ENCODE data around the gene OR4Q3.
"Not testable (repeated sequence)": the region's sequence is repeated elsewhere in the genome, so short reads cannot be mapped to it uniquely, and the experiment has no call there.

Gene OR4Q3

GRCh38 chr14:19743256-19743655, at the start of gene OR4Q3:
Gene OR4Q3, plus strand, starts transcription at chr14:19743571.
- DNase-seq = no peak

DNA sequence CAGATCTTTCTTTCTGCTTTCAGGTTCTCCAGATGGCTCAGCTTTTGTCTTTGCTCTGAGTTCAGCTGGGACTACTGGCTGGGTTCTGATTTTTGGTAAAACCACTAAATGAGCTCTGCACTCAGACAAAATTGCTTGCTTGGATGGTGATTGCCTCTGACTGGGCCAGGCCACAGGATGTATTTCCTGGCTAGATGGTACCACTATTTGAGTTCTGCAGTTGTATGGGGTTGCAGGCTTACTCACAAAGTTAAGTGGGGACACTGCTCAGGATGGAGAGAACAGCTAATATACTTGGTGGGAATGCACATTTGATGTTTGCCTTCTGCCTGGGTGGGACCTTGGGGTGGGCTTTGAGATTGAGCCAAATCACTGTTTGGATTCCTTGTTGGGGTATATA, 14.0 kb upstream of the OR4Q3 start:
- no peak for DNase-seq

GRCh38 chr14:19729763-19730162, 13.6 kb upstream of the OR4Q3 start:
- DNase-seq = no peak

- not testable (repeated sequence) for DNase-seq
These were observed 9.5 kb upstream of the OR4Q3 start for GRCh38 chr14:19733893-19734292.

GRCh38 chr14:19752316-19752715, 8.9 kb downstream of the OR4Q3 start:
- DNase-seq = not testable (repeated sequence)

DNA sequence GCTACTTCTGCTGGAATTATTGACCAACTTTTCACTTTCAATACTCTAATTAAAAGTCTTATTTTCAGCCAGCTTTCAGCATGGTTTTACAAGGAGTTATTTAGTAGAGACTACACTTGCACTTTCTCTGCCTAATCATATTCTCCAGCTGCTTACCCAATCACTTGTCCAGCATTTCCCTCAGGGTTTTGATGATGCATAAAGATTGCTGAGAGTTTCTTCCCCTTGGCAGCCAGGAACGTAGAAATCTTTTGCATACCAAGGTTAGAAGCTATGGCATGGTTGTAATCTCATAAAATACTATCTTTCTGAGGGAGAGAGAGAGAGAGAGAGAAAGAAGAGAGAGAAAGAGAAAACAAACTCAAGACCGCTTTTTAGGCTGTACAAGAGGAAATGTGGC, 10.8 kb downstream of the OR4Q3 start:
- no peak for DNase-seq

DNA sequence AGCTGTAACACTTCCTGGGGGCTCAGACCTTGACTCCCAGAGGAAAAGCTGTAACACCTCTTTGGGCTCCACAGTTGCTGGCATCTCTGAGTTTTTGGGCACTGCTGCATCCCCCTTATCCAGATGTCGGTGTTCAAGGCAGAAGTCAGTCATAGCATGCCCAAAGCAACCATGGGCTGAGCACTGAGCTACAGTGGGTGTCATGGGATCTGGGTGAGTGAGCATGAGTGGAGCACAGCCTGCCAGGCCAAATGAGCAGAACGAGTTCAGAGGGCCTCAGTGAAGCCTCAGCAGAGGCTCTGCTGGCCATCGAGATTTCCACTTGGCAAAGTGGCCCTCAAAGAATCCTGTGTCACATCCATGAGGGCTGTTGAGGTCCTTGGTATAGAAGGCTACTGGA, 28.1 kb downstream of the OR4Q3 start:
- DNase-seq = not testable (repeated sequence)

GRCh38 chr14:19771895-19772430, 28.6 kb downstream of the OR4Q3 start:
- no peak for DNase-seq

GRCh38 chr14:19772454-19772853, 29.1 kb downstream of the OR4Q3 start:
- DNase-seq = not testable (repeated sequence)

- DNase-seq = not testable (repeated sequence)
These were observed 29.8 kb downstream of the OR4Q3 start, which contains the start of gene OR4M1 for GRCh38 chr14:19773204-19773603. Gene OR4M1, plus strand, starts transcription at chr14:19773504. Its CDS starts 6,819 bp downstream, at chr14:19780323.

- DNase-seq = no peak
These were observed 32.2 kb downstream of the OR4Q3 start for GRCh38 chr14:19775587-19775986.

- DNase-seq = not testable (repeated sequence)
These were observed 42.5 kb downstream of the OR4Q3 start for GRCh38 chr14:19785848-19786247.

GRCh38 chr14:19787318-19787717, 43.9 kb downstream of the OR4Q3 start:
- DNase-seq = not testable (repeated sequence)

GRCh38 chr14:19788150-19788549, 44.8 kb downstream of the OR4Q3 start:
- not testable (repeated sequence) for DNase-seq

- not testable (repeated sequence) for DNase-seq
These were observed 53.2 kb downstream of the OR4Q3 start for GRCh38 chr14:19796520-19797108.
